Measurements from ENCODE around the gene TRIM67.
"Not testable (repeated sequence)": the region's sequence is repeated elsewhere in the genome, so short reads cannot be mapped to it uniquely, and the experiment has no call there.

- TF ChIP-seq CTCF, POLR2A (IDR thresholded peaks at IDR 0.05): not testable (repeated sequence)
Measured at GRCh38 chr1:231128471-231128870, 33.4 kb upstream of the TRIM67 start.

Measured in body of pancreas (tissue), 4 donors.